Brain microvascular endothelial cell (primary cell): ENCODE measurements around the gene WDR62.
A peak's percentile ranks its signal among the peaks of the same experiment; 100 is the strongest.

Experiments used
- DNase-seq: peaks from one replicate; pipeline ENCODE4 v3.0.0-alpha.2; 2020
- H3K27ac ChIP-seq: fragments of 250-450 bp; sonication (Bioruptor Pico); 2 replicates; pipeline ENCODE4 v1.5.1; 2020; ENCODE audit warnings: mild to moderate bottlenecking, moderate library complexity
- H3K27me3 ChIP-seq: fragments of 250-450 bp; sonication (Bioruptor Pico); replicated peaks from 2 replicates; pipeline ENCODE4 v1.5.1; 2020; ENCODE audit warnings: mild to moderate bottlenecking
- H3K36me3 ChIP-seq: fragments of 250-450 bp; sonication (Bioruptor Pico); replicated peaks from 2 replicates; pipeline ENCODE4 v1.5.1; 2020; ENCODE audit warnings: mild to moderate bottlenecking
- H3K4me3 ChIP-seq: 2 replicates; pipeline ENCODE4 v1.5.1; 2011; ENCODE audit warnings: low read depth, mild to moderate bottlenecking, control low read depth, low read length, moderate library complexity
- in situ Hi-C: cut with HindIII; loops from 2 replicates; pipeline ENCODE4 v1.10.0; 2017; ENCODE audit warnings: low sequenced_read_pairs, low pct_ligation_motif_present
- TF ChIP-seq, protein P1 (sequence below): IDR thresholded peaks from 2 replicates; pipeline ENCODE4 v1.5.1; 2011; ENCODE audit warnings: low read depth, mild to moderate bottlenecking, moderate library complexity, low read length, control low read depth, inconsistent platforms; ENCODE audit errors: missing control alignments

Gene WDR62

DNA sequence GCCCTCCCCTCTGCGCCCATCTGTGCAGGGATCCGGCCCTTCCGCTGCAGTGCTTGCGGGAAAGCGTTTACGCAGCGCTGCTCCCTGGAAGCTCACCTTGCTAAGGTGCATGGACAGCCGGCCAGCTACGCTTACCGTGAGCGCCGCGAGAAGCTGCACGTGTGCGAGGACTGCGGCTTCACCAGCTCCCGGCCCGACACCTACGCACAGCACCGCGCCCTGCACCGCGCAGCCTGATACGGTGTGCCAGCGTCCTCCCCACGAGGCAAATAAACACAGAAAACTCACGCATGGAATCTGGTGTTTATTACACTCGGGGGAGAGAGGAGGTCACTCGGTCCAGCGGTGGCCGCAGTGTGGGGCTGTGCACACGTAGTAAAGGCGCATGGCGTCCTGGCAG is 58.7 kb downstream of the WDR62 start:
- peak overlapping the region; percentile 80 for H3K4me3 ChIP-seq
- TF ChIP-seq, protein P1, sequence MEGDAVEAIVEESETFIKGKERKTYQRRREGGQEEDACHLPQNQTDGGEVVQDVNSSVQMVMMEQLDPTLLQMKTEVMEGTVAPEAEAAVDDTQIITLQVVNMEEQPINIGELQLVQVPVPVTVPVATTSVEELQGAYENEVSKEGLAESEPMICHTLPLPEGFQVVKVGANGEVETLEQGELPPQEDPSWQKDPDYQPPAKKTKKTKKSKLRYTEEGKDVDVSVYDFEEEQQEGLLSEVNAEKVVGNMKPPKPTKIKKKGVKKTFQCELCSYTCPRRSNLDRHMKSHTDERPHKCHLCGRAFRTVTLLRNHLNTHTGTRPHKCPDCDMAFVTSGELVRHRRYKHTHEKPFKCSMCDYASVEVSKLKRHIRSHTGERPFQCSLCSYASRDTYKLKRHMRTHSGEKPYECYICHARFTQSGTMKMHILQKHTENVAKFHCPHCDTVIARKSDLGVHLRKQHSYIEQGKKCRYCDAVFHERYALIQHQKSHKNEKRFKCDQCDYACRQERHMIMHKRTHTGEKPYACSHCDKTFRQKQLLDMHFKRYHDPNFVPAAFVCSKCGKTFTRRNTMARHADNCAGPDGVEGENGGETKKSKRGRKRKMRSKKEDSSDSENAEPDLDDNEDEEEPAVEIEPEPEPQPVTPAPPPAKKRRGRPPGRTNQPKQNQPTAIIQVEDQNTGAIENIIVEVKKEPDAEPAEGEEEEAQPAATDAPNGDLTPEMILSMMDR, result no peak
- peaks cover 5% of the 10 kb centered on the region for H3K36me3 ChIP-seq
- DNase-seq, result no peak
- no peak overlapping the region for H3K27ac ChIP-seq
- in situ Hi-C loops, result no loop called here
- H3K27me3 ChIP-seq, result no peaks in the 10 kb centered on the region

DNA sequence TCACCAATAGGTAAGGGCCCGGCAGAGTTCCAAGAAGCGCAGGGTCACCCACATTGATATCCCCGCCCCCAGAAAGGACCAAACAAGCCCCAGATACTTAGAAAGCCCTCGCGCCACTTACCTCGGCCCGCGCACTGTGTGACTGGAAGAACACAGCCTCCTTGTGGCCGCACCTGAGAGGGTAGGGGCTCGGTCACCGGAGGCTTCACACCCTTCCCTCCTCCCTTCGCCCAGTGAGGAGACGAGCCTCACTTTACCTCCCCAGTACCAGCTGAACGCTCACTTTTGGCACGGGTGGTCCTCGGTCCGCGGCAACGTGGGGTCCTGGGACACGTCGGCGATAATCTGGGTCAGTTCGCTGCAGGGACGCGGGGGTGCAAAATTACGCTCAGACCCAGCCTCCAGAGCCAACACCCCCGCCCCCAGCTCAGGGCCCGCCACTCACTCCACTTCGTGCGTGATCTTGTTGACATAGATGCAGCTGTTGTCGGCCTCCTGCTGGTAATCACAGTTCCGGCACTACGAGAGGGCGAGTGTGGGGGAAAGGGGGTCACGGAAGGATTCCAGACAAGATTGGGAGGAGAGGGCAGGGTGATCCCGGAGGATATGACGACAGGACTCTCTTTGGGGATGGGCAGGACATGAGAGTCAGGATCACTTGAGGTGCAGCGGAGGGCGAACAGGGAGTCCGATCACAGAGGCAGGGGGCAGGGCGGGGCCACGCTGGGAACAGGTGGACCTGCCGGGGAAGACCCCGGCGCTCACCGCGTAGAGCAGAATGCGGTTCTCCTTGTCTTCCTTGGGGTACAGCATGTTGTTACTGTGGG is 59.4 kb downstream of the WDR62 start:
- in situ Hi-C loops, result no loop called here
- H3K27me3 ChIP-seq, result no peaks in the 10 kb centered on the region
- TF ChIP-seq, protein P1, result peak; percentile 33
- DNase-seq, result peak; percentile 15
- peak overlapping the region; percentile 46 for H3K27ac ChIP-seq
- peak overlapping the region; percentile 80 for H3K4me3 ChIP-seq
- H3K36me3 ChIP-seq, result peaks cover 5% of the 10 kb centered on the region

DNA sequence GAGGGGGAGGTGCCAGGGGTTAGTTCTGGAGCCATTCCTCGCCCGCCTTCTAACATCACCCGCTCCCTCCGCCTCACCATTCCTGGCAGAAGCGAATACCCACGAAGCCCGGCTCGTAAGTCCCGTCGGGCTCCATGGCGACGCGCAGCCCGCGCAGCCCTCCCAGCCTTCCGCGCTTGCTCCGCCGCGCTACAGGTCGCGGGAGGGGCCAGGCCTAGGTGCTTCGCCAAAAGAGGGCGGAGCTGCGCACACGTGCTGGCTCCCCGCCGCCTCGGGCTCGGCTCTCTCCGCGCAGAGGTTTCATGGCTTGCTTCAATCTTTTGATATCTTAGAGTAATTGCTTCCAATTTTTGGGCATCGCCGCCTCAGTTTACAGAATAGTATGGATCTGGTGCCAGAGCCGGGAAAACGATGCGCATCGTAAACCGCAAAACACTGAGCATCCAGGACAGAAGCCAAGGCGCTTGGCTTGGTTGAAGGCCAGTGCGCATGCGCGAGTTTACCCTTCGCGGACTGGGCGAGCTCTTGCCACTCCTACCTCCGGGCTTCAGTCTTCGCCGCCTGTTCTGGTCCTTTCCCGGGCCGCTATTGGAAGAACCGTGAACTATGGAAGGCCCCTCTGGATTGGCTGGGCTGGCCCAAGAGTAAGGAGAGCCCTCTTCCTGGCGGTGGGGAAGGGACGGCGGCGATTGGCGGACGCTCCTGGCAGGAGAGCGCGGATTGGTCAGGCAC is 60.2 kb downstream of the WDR62 start, which contains the start of gene POLR2I:
POLR2I (minus strand) TSS at position 155 of the 732 bp plus-strand sequence; CDS start at position 136, 19 bp downstream.
- Histone ChIP-seq H3K27me3 (no peaks in the 10 kb centered on the region), H3K4me3 (peak within 1 kb of the TSS; percentile 80), H3K27ac (peak within 1 kb of the TSS; percentile 46), H3K36me3 (peaks cover 8% of the 10 kb centered on the region)
- peak; percentile 100 for DNase-seq
- TF ChIP-seq, protein P1, result no peak
- in situ Hi-C loops, result no loop called here

DNA sequence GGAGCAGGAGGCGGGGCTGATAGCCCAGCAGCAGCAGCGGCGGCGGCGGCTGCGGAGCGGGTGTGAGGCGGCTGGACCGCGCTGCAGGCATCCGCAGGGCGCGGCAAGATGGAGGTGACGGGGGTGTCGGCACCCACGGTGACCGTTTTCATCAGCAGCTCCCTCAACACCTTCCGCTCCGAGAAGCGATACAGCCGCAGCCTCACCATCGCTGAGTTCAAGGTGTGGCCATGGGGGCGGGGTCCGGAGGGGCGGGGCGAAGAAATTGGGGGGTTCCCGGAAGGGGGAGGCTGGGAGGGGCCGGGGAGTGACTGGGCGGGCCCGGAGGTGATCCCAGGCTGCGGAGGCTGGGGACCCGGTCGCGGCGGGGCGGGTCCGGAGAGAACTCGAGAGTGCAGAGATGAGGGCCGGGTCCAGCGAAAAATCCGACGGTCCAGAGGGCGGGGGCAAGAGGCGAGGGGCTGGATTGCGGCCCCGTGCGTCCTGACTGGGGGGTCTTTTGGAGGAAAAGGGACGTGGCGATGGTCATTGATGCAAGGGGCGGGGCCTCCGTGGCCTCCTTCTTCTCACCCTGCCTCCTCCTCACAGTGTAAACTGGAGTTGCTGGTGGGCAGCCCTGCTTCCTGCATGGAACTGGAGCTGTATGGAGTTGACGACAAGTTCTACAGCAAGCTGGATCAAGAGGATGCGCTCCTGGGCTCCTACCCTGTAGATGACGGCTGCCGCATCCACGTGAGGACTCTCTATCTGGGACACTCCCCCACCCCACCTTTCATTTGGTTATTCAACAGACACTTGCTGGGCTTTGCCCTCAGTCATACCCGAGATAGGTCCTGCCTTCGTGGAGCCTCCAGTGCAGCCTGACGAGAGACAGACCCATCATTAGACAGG is 61.0 kb downstream of the WDR62 start, which contains the start of gene TBCB:
TBCB (plus strand) TSS at position 16 of the 891 bp plus-strand sequence; CDS start at position 109, 93 bp downstream.
- TF ChIP-seq, protein P1, result no peak
- peak within 1 kb of the TSS; percentile 80 for H3K4me3 ChIP-seq
- in situ Hi-C loops, result no loop called here
- H3K36me3 ChIP-seq, result peaks cover 15% of the 10 kb centered on the region
- peak; percentile 18 for DNase-seq
- peak within 1 kb of the TSS; percentile 46 for H3K27ac ChIP-seq
- no peaks in the 10 kb centered on the region for H3K27me3 ChIP-seq

DNA sequence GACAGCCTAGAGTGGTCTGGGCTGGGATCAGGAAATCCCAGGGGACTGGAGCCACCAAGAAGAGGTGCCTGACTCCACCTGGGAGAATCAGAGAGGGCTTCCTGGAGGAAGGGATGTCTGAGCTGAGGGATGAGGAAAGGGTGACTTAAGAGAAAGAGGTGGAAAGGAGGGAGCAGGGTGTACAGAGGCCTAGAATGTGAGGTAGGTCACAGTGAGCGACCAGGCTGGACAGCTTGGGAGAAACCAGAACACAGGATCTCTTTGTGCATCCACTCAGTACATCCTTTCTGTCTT is 61.6 kb downstream of the WDR62 start:
- Histone ChIP-seq H3K27ac (no peak overlapping the region), H3K36me3 (peaks cover 15% of the 10 kb centered on the region), H3K27me3 (no peaks in the 10 kb centered on the region), H3K4me3 (peak overlapping the region; percentile 73)
- TF ChIP-seq, protein P1, result no peak
- in situ Hi-C loops, result no loop called here
- no peak for DNase-seq
